HPDE6-E6E7 (cell line): ENCODE results near the gene SHANK1.
"Not testable (repeated sequence)": the region's sequence is repeated elsewhere in the genome, so short reads cannot be mapped to it uniquely, and the experiment has no call there.

Source experiments
- DNase-seq: peaks from one replicate; pipeline ENCODE4 v3.0.0; 2011; ENCODE audit warnings: missing footprints; ENCODE audit errors: extremely low spot score

The SHANK1 gene

GRCh38 chr19:50633973-50634372 lies 85.6 kb downstream of the SHANK1 start:
- no peak for DNase-seq

- DNase-seq = no peak
Measured at GRCh38 chr19:50633359-50633758, 86.2 kb downstream of the SHANK1 start.

- no peak for DNase-seq
Measured at GRCh38 chr19:50632151-50632835, 87.3 kb downstream of the SHANK1 start.

- no peak for DNase-seq
Measured at GRCh38 chr19:50629801-50630200, 89.8 kb downstream of the SHANK1 start.

GRCh38 chr19:50629194-50629593 lies 90.4 kb downstream of the SHANK1 start:
- DNase-seq = no peak

- DNase-seq = no peak
Measured at GRCh38 chr19:50628551-50628950, 91.1 kb downstream of the SHANK1 start.

GRCh38 chr19:50628146-50628545 lies 91.5 kb downstream of the SHANK1 start:
- no peak for DNase-seq

GRCh38 chr19:50626795-50627194 lies 92.8 kb downstream of the SHANK1 start:
- DNase-seq = no peak

GRCh38 chr19:50626011-50626410 lies 93.6 kb downstream of the SHANK1 start:
- no peak for DNase-seq

GRCh38 chr19:50624949-50625600 lies 94.5 kb downstream of the SHANK1 start:
- no peak for DNase-seq

GRCh38 chr19:50620394-50620906 lies 99.2 kb downstream of the SHANK1 start:
- not testable (repeated sequence) for DNase-seq

GRCh38 chr19:50619184-50619583 lies 100.4 kb downstream of the SHANK1 start:
- not testable (repeated sequence) for DNase-seq

- DNase-seq = not testable (repeated sequence)
Measured at GRCh38 chr19:50618379-50618778, 101.2 kb downstream of the SHANK1 start.

- DNase-seq = not testable (repeated sequence)
Measured at GRCh38 chr19:50612504-50613404, 106.8 kb downstream of the SHANK1 start.
